Mononuclear cell (primary cell): ENCODE results near the gene CALCOCO1. TPM values are rescaled to one million over a fixed set of nuclear protein-coding genes. Genes with fewer than 3 reads are reported as not detected.
A peak's percentile ranks its signal among the peaks of the same experiment; 100 is the strongest.
"Not testable (repeated sequence)": the region's sequence is repeated elsewhere in the genome, so short reads cannot be mapped to it uniquely, and the experiment has no call there.

Source experiments
- H3K27me3 ChIP-seq: 2 replicates; pipeline ENCODE4 v1.6.0; 2011; ENCODE audit warnings: low read length, control low read depth; ENCODE audit not compliant: insufficient read depth
- H3K4me1 ChIP-seq: 2 replicates; pipeline ENCODE4 v1.5.1; 2011; ENCODE audit warnings: mild to moderate bottlenecking, low read length, control low read depth; ENCODE audit not compliant: insufficient read depth
- H3K4me3 ChIP-seq: 2 replicates; pipeline ENCODE4 v1.5.1; 2011; ENCODE audit warnings: mild to moderate bottlenecking, low read length, moderate library complexity
- H3K9me3 ChIP-seq: 2 replicates; pipeline ENCODE4 v1.5.1; 2011; ENCODE audit warnings: low read depth, mild to moderate bottlenecking, control low read depth, low read length
- total RNA-seq: library from RNA; depleted of rRNA; stranded (reverse); fragments of >200 nt; gene quantifications from one replicate; pipeline ENCODE4 v1.2.3, GENCODE V29; 2012

The CALCOCO1 gene
- total RNA-seq, 1 donor = 69.4 TPM

DNA sequence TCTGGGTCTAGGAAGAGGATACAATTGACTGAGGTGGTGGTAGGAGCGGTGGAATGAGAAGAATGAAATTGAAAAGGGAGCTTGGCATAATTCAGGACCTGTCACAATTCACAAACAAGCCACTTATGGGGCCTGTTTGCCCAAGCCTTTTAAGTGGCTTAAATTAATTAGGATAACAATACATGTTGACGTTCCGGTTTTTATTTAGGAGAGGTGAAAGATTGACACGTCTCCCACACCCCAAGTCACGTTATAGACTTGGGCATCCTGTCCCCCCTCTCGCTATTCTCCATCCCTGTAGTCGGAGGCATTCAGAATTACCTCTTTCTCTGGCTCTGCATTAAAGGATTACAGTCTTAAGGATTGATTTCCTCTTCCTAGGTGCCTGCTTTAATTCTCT lies 954 bp upstream of the CALCOCO1 start:
- Histone ChIP-seq H3K27me3 (no peaks in the 10 kb centered on the region), H3K9me3 (no peaks in the 10 kb centered on the region), H3K4me3 (no peak overlapping the region), H3K4me1 (peaks cover 19% of the 10 kb centered on the region)

DNA sequence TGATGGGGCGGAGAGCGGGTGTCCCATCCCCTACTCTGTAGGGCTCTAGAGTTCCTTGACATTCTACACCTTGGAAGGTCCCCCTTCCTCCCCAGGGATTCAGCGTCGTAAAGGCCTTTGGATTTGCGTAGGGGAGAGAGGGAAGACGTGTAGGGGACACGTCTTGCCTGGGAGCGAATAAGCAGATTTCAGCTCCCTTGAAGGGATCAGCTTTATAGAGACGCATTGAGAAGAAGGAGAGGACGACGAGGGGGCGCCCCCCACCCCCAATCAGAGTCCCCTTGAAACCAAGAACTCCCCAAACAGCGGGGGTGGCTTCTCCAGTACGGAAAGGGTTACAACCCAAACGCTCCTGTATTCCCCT lies 324 bp downstream of the CALCOCO1 start:
- H3K4me3 ChIP-seq = peak overlapping the region; percentile 74
- H3K4me1 ChIP-seq = peaks cover 19% of the 10 kb centered on the region
- H3K27me3 ChIP-seq = no peaks in the 10 kb centered on the region
- no peaks in the 10 kb centered on the region for H3K9me3 ChIP-seq

DNA sequence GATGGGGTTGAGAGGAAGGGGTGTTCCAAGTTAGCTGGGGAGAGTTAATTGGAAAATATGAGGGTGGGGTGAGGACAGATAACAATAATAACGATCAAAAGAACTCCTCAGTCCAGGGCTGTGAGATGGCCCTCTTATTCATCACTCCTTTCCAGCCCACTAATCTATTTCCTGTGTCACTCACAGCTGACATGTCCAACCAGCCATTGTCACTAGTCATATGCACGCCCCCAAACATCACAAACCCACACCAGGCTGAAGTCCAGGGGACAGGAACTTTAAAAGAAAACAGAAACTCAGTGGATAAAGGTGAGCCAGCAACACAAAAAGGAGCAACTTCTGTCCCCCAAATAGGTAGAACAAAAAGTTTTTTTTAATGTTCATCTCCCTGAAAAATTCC lies 911 bp downstream of the CALCOCO1 start:
- peaks cover 19% of the 10 kb centered on the region for H3K4me1 ChIP-seq
- H3K4me3 ChIP-seq = no peak overlapping the region
- H3K27me3 ChIP-seq = no peaks in the 10 kb centered on the region
- H3K9me3 ChIP-seq = no peaks in the 10 kb centered on the region

DNA sequence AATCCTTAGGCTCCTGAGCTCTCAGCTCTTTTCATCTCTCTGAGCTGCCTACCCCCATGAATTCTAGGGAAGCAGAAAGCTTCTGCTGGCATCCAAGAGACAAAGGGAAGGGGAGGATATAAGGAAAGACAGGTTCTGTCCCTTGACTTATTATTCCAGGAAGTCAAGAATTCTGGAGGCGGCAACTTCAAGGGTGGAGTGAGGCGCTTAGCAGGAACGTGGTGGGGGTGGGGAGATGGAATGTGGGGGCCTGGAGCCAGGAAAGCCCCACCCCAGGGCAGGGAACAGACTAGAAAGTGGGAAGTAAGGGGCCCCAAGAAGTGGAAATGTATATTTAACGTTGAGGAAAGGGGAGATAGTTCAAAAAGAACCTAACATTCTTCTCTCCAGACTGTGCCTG lies 1.4 kb downstream of the CALCOCO1 start:
- no peak overlapping the region for H3K4me3 ChIP-seq
- H3K9me3 ChIP-seq = no peaks in the 10 kb centered on the region

DNA sequence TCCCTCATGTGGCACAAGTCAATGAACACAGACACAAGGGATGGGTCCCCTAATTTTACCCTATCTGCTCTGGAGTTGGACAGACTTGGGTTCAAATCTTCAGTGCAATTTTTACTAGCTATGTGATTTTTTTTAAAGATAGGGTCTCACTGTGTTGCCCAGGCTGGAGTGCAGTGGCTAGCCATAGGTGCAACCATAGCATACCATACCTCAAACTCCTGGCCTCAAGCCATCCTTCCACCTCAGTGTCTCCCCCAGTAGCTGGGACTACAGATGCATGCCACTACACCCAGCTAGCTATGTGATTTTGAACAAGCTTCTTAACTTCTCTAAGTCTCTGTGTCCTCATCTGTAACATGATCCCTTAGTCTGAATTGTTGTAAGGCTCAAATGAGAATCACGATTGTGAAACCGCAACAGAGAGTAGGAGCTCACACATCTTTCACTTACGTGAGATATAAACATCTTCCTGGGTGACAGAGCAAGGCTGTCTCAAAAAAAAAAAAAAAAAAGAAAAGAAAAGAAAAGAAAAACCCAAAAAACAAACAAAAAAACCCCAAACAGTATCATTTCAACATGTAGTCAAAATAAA lies 4.7 kb downstream of the CALCOCO1 start:
- Histone ChIP-seq H3K9me3 (no peaks in the 10 kb centered on the region), H3K4me3 (no peak overlapping the region), H3K27me3 (no peaks in the 10 kb centered on the region), H3K4me1 (peaks cover 13% of the 10 kb centered on the region)

More for the DNA sequence above, 1.4 kb downstream of the CALCOCO1 start:
- Histone ChIP-seq H3K4me1 (peaks cover 19% of the 10 kb centered on the region), H3K27me3 (no peaks in the 10 kb centered on the region)

DNA sequence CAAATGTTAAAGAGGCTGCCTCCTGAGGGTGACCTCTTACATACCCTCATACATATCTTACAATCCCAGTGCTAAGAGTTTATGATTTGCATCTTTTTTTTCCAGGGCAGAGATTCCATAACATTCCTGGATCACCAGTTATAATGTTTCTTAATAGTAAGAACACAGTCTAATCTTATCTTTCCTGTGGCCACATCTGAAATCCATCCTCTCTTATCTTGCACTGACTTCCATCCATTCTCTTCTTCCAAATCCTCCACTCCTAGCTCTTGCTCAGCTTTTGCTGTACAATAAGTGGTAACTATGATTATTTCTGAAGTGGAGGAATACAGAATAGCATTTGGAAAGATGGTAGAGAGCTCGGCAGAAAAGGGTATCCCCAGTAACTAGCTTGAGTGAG lies 6.3 kb downstream of the CALCOCO1 start:
- Histone ChIP-seq H3K4me3 (no peak overlapping the region), H3K4me1 (peaks cover 2% of the 10 kb centered on the region), H3K9me3 (no peaks in the 10 kb centered on the region), H3K27me3 (no peaks in the 10 kb centered on the region)

DNA sequence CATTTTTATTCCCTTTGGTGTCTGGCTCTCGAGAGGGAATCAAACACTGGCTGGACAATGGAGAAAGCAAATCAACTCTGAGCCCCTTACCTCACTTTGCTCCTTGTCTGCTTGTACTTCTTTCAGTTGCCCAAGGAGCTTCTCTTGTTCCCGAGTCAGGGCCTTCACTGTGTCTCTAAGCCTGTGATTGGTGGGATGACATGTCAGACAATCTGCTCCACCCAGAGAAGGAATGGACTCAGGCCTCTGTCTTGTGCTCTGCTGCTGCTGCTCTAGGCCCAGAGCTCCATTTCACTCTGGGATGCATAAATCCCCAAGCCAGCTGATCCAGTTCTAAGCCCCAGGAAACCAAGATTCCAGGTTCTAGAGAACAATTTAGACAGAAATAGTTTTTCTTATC lies 7.6 kb downstream of the CALCOCO1 start:
- Histone ChIP-seq H3K9me3 (no peaks in the 10 kb centered on the region), H3K4me1 (no peaks in the 10 kb centered on the region), H3K4me3 (no peak overlapping the region)

DNA sequence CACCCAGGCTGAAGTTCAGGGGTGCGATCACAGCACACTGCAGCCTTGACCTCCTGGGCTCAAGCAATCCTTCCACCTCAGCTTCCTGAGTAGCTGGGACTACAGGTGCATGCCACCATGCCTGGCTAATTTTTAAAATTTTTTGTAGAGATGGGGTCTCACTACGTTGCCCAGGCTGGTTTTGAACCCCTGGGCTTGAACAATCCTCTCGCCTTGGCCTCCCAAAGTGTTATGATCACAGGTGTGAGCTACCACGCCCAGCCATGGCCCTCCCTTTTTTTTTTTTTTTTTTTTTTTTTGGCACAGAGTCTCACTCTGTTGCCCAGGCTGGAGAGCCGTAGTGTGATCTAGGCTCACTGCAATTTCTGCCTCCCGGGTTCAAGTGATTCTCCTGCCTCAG lies 8.7 kb downstream of the CALCOCO1 start:
- H3K27me3 ChIP-seq, H3K4me1 ChIP-seq, H3K9me3 ChIP-seq, H3K4me3 ChIP-seq: not testable (repeated sequence)

More for the DNA sequence above, 7.6 kb downstream of the CALCOCO1 start:
- no peaks in the 10 kb centered on the region for H3K27me3 ChIP-seq

DNA sequence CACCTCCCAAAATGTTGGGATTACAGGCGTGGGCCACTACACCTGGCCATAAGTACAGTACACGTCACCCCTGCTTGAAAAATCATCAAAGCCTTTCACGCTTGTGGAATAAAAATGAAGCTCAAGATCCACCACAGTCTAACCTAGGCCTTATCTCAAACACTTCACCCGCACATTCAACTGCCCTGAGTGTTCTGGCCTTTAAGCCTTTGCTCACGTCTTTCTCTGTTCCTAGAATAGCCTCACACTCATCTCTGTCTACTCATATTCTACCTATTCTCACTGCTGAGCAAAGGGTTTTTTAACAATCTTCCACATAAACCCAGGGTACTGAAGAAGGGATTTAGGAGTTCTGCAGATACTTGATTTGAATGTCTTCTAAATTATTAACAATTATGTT lies 9.9 kb downstream of the CALCOCO1 start:
- H3K4me1 ChIP-seq = no peaks in the 10 kb centered on the region
- H3K9me3 ChIP-seq = no peaks in the 10 kb centered on the region
- H3K4me3 ChIP-seq = no peak overlapping the region
- no peaks in the 10 kb centered on the region for H3K27me3 ChIP-seq

DNA sequence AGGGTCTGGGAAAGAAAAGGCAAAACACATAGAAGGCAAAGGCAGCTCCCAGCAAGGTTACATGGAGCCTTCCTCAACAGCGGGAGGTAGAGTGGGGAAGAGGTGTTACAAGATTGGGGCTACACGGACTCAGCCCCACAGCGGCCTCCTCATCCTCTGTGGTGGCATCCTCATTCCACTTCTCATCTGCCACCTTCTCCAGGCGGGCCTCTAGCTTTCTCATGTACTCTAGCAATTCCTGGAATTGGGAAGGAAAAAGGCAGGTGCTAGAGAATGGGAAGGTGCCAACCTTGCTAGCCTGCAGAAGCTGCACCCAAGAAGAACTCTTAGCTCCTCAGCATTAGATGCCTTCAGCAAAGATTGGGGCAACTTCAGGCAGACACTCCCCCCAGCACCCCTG lies 13.2 kb downstream of the CALCOCO1 start:
- Histone ChIP-seq H3K4me1 (no peaks in the 10 kb centered on the region), H3K9me3 (no peaks in the 10 kb centered on the region), H3K27me3 (no peaks in the 10 kb centered on the region), H3K4me3 (no peak overlapping the region)

DNA sequence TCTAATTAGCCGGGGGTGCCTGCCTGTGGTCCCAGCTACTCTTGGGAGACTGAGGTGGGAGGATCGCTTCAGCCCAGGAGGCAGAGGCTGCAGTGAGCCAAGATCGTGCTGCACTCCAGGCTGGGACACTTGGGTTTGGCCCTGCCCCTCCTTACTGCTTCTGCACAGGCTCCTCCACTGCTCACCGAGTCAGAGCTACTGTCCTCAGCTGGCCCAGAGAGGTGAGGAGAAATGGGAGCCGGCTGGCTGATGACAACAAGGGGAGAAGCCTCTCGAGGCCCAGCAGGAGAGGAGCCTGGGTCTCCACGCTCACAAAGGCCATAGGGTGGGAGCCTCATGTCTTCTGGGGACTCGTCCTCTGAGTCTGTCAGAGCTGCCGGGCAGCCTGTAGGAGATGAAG lies 13.7 kb downstream of the CALCOCO1 start:
- Histone ChIP-seq H3K9me3 (no peaks in the 10 kb centered on the region), H3K4me3 (no peak overlapping the region), H3K27me3 (no peaks in the 10 kb centered on the region), H3K4me1 (no peaks in the 10 kb centered on the region)

DNA sequence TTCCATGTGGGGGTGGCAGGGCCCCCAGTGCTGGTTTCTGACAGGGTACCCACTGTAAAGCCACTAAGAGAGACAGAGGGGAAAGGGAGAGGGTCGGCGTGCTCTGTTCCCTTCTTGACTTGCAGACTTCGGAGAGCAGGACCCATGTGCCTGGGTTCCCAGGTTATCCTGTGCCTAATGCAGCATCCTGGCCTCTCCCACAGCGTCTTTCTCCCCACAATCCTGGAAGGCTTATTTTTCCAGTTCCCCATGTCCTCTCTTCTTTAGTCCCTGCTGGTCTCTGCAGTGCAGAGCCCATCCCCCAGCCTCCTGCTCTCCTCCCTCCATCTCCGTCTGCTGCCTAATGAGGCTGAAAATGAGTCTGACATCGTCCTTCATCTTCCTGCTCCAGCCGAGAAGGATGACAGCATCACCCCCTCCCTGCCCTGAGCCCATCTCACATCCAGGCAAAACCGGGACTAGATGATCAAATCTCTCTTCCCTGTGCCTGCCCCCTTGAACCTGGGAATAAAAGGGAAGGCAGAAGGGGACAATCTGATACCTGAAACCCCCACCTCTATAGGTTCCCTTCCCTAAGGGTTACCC lies 15.1 kb downstream of the CALCOCO1 start:
- Histone ChIP-seq H3K4me3 (no peak overlapping the region), H3K27me3 (peaks cover 2% of the 10 kb centered on the region), H3K9me3 (no peaks in the 10 kb centered on the region), H3K4me1 (no peaks in the 10 kb centered on the region)

DNA sequence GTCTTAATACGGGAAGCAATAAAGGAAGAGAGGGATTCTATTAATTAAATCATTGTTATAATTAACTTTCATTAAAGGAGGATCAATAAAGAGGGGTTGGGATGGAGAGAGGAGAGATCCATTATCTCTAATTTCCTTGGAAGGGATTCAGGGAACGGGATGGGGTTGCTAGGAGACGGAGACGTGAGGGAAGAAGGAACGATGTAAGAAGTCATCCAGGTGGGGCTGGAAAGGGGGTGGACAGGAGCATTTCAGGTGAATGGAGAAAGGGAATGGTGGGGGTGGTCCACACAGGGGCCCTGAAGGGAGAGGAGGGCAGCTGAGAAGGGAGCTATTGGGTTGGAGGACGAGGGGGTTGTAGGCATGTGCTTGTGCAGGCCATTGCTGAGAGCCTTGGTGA lies 17.2 kb downstream of the CALCOCO1 start:
- Histone ChIP-seq H3K27me3 (peaks cover 7% of the 10 kb centered on the region), H3K4me1 (no peaks in the 10 kb centered on the region), H3K4me3 (no peak overlapping the region), H3K9me3 (no peaks in the 10 kb centered on the region)

DNA sequence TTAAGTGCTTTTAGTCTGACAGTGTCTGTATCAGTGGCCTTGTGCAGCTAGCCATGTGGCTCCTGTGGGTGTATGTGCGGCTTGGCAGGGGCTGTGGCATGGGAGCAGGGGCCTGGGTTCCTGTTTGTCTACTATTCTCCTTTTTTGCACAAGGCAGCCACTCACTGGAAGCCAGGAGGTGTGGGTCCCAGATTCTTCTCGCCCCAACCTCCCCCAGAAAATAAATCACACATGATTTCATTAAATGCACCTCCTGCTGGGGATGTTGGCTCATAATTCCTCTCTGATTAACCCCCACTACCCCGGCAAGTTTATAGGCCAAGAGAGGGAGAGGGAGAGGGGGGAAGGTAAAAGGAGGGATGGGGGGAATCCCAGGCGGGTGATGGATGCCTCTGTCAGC lies 17.6 kb downstream of the CALCOCO1 start:
- H3K9me3 ChIP-seq = no peaks in the 10 kb centered on the region
- peaks cover 7% of the 10 kb centered on the region for H3K27me3 ChIP-seq

DNA sequence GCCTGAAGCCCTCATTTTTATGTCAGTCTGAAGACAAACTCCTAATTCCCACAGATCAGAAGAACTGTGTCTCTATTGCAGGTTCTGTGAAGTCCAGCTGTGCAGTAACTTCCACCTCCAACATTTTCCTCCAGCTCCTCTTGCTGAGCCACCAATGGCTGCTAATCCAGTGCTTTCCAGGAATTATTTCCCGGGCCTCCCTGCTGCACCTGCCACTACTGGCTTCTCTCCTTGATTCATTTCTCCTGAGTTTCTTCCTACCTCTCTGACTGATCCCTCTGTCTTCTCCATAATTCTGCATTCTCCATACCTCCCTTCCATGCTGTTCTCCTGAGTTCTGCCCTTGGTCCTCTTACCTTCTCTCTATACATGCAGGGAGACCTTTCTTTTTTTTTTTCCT lies 21.2 kb downstream of the CALCOCO1 start:
- Histone ChIP-seq H3K27me3 (peaks cover 38% of the 10 kb centered on the region), H3K4me1 (no peaks in the 10 kb centered on the region), H3K9me3 (no peaks in the 10 kb centered on the region), H3K4me3 (no peak overlapping the region)

More for the DNA sequence above, 17.6 kb downstream of the CALCOCO1 start:
- H3K4me1 ChIP-seq = no peaks in the 10 kb centered on the region
- H3K4me3 ChIP-seq = no peak overlapping the region

DNA sequence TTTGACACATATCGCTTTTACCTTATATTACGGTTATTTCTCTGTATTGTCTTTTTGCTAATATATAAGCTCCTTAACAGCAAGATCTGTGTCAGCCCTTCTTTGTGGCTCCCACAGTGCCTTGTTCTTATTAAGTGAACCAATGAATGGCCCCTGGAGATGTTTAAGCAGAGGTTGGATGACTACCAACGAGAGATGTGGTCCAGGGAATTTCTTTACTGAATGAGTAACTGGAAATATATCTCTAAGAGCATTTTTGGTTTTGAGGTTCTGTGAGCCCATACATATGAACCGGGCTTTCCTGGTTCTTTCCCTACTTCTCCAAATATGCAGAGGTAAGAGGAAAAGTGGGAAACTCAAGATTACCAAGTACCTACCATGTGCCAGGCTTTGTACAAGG lies 23.5 kb downstream of the CALCOCO1 start:
- Histone ChIP-seq H3K4me1 (no peaks in the 10 kb centered on the region), H3K27me3 (peaks cover 59% of the 10 kb centered on the region), H3K4me3 (no peak overlapping the region), H3K9me3 (no peaks in the 10 kb centered on the region)
